Liver (tissue), 9 donors: ENCODE measurements around the gene ANKRD13A. TPM values are rescaled to one million over a fixed set of nuclear protein-coding genes. Genes with fewer than 3 reads are reported as not detected.

Source experiments
- DNase-seq: peaks from one replicate; pipeline ENCODE4 v3.0.0-alpha.2; 2017; ENCODE audit warnings: low spot score
- H3K27ac ChIP-seq, 2 donors: one replicate each; pipeline ENCODE4 v1.7.0; 2013; ENCODE audit warnings: inconsistent platforms in 2 of 2, low read length in 2 of 2, control low read depth in 1 of 2, low read depth in 1 of 2, mild to moderate bottlenecking in 1 of 2
- H3K27me3 ChIP-seq, 4 donors: one replicate each; pipeline versions ENCODE4 v1.6.1 to v1.7.0; 2013; ENCODE audit warnings: low read length in 3 of 4, inconsistent platforms in 1 of 4, mild to moderate bottlenecking in 1 of 4, moderate library complexity in 1 of 4; ENCODE audit not compliant: control insufficient read depth in 4 of 4, insufficient read depth in 4 of 4
- H3K36me3 ChIP-seq, 4 donors: one replicate each; pipeline versions ENCODE4 v1.6.1 to v1.7.0; 2013; ENCODE audit warnings: low read length in 3 of 4, mild to moderate bottlenecking in 3 of 4, low read depth in 1 of 4, moderate library complexity in 1 of 4; ENCODE audit not compliant: control insufficient read depth in 4 of 4, insufficient read depth in 3 of 4
- H3K4me1 ChIP-seq, 4 donors: one replicate each; pipeline versions ENCODE4 v1.6.1 to v1.7.0; 2013; ENCODE audit warnings: low read length in 3 of 4, mild to moderate bottlenecking in 3 of 4, moderate library complexity in 1 of 4; ENCODE audit not compliant: control insufficient read depth in 4 of 4, insufficient read depth in 4 of 4
- H3K4me3 ChIP-seq, 3 donors: one replicate each; pipeline versions ENCODE4 v1.6.1 to v1.7.0; 2013; ENCODE audit warnings: low read length in 3 of 3, control low read depth in 1 of 3, low read depth in 1 of 3, mild to moderate bottlenecking in 1 of 3
- H3K9ac ChIP-seq, 2 donors: one replicate each; pipeline ENCODE4 v1.7.0; 2013; ENCODE audit warnings: low read length in 2 of 2, mild to moderate bottlenecking in 2 of 2, moderate library complexity in 2 of 2, control low read depth in 1 of 2, low read depth in 1 of 2
- H3K9me3 ChIP-seq, 4 donors: one replicate each; pipeline versions ENCODE4 v1.6.1 to v1.7.0; 2013; ENCODE audit warnings: low read length in 3 of 4; ENCODE audit not compliant: control insufficient read depth in 4 of 4
- EGR1 ChIP-seq, 2 donors: IDR thresholded peaks; 2 replicates each; pipeline ENCODE4 v1.6.1; 2016 to 2018; ENCODE audit warnings: antibody characterized with exemption in 2 of 2, low read depth in 2 of 2
- FOXA1 ChIP-seq: IDR thresholded peaks from 2 replicates; pipeline ENCODE4 v1.6.1; 2016; ENCODE audit warnings: antibody characterized with exemption
- FOXA2 ChIP-seq: IDR thresholded peaks from 2 replicates; pipeline ENCODE4 v1.6.1; 2016; ENCODE audit warnings: antibody characterized with exemption
- GABPA ChIP-seq, 2 donors: IDR thresholded peaks in 1 of 2; conservative IDR thresholded peaks in 1 of 2; 2 replicates each; pipeline ENCODE4 v1.6.1; 2016; ENCODE audit warnings: antibody characterized with exemption in 2 of 2, mild to moderate bottlenecking in 1 of 2, moderate library complexity in 1 of 2
- HNF4A ChIP-seq, 2 donors: conservative IDR thresholded peaks; 2 replicates each; pipeline ENCODE4 v1.6.1; 2016; ENCODE audit warnings: antibody characterized with exemption in 2 of 2, mild to moderate bottlenecking in 2 of 2
- HNF4G ChIP-seq: IDR thresholded peaks from 2 replicates; pipeline ENCODE4 v1.6.1; 2016; ENCODE audit warnings: antibody characterized with exemption
- JUND ChIP-seq, 2 donors: IDR thresholded peaks; 2 replicates each; pipeline ENCODE4 v1.6.1; 2016; ENCODE audit warnings: antibody characterized with exemption in 2 of 2
- NR2F2 ChIP-seq: IDR thresholded peaks from 2 replicates; pipeline ENCODE4 v1.6.1; 2016; ENCODE audit warnings: antibody characterized with exemption
- RAD21 ChIP-seq, 2 donors: IDR thresholded peaks; 2 replicates each; pipeline ENCODE4 v1.6.1; 2016; ENCODE audit warnings: antibody characterized with exemption in 2 of 2, mild to moderate bottlenecking in 2 of 2
- RXRA ChIP-seq, 2 donors: IDR thresholded peaks; 2 replicates each; pipeline ENCODE4 v1.6.1; 2017 to 2018; ENCODE audit warnings: antibody characterized with exemption in 2 of 2, mild to moderate bottlenecking in 1 of 2
- SP1 ChIP-seq: IDR thresholded peaks from 2 replicates; pipeline ENCODE4 v1.6.1; 2018; ENCODE audit warnings: antibody characterized with exemption, mild to moderate bottlenecking
- YY1 ChIP-seq: IDR thresholded peaks from 2 replicates; pipeline ENCODE4 v1.6.1; 2016; ENCODE audit warnings: antibody characterized with exemption, mild to moderate bottlenecking
- WGBS: extraction: QIAGEN DNeasy Blood & Tissue Kit; methylation state at CpG from one replicate; pipeline ENCODE4 v1.1.7; 2013; 5-methylcytosine and 5-hydroxymethylcytosine counted together
- polyA plus RNA-seq, 2 donors: library from polyadenylated mRNA; stranded (reverse) in 1 of 2; unstranded in 1 of 2; fragments of 200-250 nt in 1 of 2; fragments of >200 nt in 1 of 2; fragmentation: Nextera tagmentation in 1 of 2; extraction: Ambion mirVana in 1 of 2; gene quantifications; one replicate each; pipeline versions ENCODE4 v1.2.1 to v1.2.3, GENCODE V29; 2013 to 2015
- total RNA-seq, 2 donors: library from RNA; depleted of rRNA; stranded (reverse); fragments of >200 nt; gene quantifications; one replicate each; pipeline ENCODE4 v1.2.3, GENCODE V29; 2014
- TF ChIP-seq, protein P1 (sequence below): IDR thresholded peaks from 2 replicates; pipeline ENCODE4 v1.6.1; 2016; ENCODE audit warnings: antibody characterized with exemption
- TF ChIP-seq, protein P2 (sequence below): IDR thresholded peaks from 2 replicates; pipeline ENCODE4 v1.6.1; 2016; ENCODE audit warnings: antibody characterized with exemption
- TF ChIP-seq, protein P3 (sequence below): fragments of 150-350 bp; IDR thresholded peaks from 2 replicates; pipeline ENCODE4 v1.5.1; 2017; ENCODE audit warnings: improper control_type of control experiment, low read depth, low read length; ENCODE audit not compliant: missing input control
- TF ChIP-seq, protein P4 (sequence below): IDR thresholded peaks from 2 replicates; pipeline ENCODE4 v1.6.1; 2016; ENCODE audit warnings: antibody characterized with exemption, mild to moderate bottlenecking
- donor health status: healthy.
- donor health status: healthy.
- donor health status: healthy.
- donor health status: healthy.
- donor health status: healthy.

Gene ANKRD13A
- total and polyA plus RNA-seq, 4 donors, result 7.0 to 40.5 (median 18.8) TPM

DNA sequence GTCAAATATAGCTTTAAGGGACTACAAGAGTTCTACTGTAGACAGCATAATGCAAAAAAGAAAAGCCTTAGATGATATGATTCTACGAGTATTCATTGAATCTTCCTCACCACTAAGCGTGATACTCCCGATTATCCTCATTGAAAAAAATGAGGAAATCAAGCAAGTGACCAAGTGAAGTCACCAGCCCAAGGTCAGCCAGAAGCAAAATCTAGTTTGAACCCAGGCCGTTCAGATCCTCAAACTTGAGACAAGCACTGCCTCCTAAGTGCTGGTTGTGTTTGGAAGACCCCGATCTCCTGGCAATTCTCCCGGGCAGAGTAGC lies 3.9 kb upstream of the ANKRD13A start:
- H3K4me3 ChIP-seq, result peak overlapping the region; percentile 86 to 94 (median 92)
- TF ChIP-seq EGR1 (IDR thresholded peaks at IDR 0.05; ENCODE audit: low read depth in 2 of 2), result no peak
- no peak for TF ChIP-seq HNF4G
- TF ChIP-seq, protein P1, sequence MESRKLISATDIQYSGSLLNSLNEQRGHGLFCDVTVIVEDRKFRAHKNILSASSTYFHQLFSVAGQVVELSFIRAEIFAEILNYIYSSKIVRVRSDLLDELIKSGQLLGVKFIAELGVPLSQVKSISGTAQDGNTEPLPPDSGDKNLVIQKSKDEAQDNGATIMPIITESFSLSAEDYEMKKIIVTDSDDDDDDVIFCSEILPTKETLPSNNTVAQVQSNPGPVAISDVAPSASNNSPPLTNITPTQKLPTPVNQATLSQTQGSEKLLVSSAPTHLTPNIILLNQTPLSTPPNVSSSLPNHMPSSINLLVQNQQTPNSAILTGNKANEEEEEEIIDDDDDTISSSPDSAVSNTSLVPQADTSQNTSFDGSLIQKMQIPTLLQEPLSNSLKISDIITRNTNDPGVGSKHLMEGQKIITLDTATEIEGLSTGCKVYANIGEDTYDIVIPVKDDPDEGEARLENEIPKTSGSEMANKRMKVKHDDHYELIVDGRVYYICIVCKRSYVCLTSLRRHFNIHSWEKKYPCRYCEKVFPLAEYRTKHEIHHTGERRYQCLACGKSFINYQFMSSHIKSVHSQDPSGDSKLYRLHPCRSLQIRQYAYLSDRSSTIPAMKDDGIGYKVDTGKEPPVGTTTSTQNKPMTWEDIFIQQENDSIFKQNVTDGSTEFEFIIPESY, result no peak
- no peak for TF ChIP-seq GABPA (IDR thresholded peaks at IDR 0.05 in 1 of 2, conservative IDR thresholded peaks at IDR 0.05 in 1 of 2)
- TF ChIP-seq RXRA (IDR thresholded peaks at IDR 0.05), result no peak
- TF ChIP-seq, protein P2, sequence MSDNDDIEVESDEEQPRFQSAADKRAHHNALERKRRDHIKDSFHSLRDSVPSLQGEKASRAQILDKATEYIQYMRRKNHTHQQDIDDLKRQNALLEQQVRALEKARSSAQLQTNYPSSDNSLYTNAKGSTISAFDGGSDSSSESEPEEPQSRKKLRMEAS, result no peak
- no peak for TF ChIP-seq SP1
- no peak for TF ChIP-seq FOXA2
- TF ChIP-seq YY1, result no peak
- TF ChIP-seq JUND (IDR thresholded peaks at IDR 0.05), result no peak
- TF ChIP-seq, protein P3, sequence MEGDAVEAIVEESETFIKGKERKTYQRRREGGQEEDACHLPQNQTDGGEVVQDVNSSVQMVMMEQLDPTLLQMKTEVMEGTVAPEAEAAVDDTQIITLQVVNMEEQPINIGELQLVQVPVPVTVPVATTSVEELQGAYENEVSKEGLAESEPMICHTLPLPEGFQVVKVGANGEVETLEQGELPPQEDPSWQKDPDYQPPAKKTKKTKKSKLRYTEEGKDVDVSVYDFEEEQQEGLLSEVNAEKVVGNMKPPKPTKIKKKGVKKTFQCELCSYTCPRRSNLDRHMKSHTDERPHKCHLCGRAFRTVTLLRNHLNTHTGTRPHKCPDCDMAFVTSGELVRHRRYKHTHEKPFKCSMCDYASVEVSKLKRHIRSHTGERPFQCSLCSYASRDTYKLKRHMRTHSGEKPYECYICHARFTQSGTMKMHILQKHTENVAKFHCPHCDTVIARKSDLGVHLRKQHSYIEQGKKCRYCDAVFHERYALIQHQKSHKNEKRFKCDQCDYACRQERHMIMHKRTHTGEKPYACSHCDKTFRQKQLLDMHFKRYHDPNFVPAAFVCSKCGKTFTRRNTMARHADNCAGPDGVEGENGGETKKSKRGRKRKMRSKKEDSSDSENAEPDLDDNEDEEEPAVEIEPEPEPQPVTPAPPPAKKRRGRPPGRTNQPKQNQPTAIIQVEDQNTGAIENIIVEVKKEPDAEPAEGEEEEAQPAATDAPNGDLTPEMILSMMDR, result no peak
- TF ChIP-seq, protein P4, sequence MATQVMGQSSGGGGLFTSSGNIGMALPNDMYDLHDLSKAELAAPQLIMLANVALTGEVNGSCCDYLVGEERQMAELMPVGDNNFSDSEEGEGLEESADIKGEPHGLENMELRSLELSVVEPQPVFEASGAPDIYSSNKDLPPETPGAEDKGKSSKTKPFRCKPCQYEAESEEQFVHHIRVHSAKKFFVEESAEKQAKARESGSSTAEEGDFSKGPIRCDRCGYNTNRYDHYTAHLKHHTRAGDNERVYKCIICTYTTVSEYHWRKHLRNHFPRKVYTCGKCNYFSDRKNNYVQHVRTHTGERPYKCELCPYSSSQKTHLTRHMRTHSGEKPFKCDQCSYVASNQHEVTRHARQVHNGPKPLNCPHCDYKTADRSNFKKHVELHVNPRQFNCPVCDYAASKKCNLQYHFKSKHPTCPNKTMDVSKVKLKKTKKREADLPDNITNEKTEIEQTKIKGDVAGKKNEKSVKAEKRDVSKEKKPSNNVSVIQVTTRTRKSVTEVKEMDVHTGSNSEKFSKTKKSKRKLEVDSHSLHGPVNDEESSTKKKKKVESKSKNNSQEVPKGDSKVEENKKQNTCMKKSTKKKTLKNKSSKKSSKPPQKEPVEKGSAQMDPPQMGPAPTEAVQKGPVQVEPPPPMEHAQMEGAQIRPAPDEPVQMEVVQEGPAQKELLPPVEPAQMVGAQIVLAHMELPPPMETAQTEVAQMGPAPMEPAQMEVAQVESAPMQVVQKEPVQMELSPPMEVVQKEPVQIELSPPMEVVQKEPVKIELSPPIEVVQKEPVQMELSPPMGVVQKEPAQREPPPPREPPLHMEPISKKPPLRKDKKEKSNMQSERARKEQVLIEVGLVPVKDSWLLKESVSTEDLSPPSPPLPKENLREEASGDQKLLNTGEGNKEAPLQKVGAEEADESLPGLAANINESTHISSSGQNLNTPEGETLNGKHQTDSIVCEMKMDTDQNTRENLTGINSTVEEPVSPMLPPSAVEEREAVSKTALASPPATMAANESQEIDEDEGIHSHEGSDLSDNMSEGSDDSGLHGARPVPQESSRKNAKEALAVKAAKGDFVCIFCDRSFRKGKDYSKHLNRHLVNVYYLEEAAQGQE, result no peak
- TF ChIP-seq FOXA1, result no peak
- no peak for TF ChIP-seq RAD21 (IDR thresholded peaks at IDR 0.05)
- H3K36me3 ChIP-seq, result peaks cover 0 to 9% (median 4%) of the 10 kb centered on the region in 4 donors
- peaks cover 0 to 36% (median 21%) of the 10 kb centered on the region in 4 donors for H3K4me1 ChIP-seq
- peak overlapping the region; percentile 82 to 88 for H3K27ac ChIP-seq
- peak overlapping the region; percentile 66 to 92 for H3K9ac ChIP-seq
- no peaks in the 10 kb centered on the region for H3K27me3 ChIP-seq
- no peaks in the 10 kb centered on the region for H3K9me3 ChIP-seq
- no peak for DNase-seq
- WGBS, result 5% methylated on average over 6 of the region's 6 CpGs

DNA sequence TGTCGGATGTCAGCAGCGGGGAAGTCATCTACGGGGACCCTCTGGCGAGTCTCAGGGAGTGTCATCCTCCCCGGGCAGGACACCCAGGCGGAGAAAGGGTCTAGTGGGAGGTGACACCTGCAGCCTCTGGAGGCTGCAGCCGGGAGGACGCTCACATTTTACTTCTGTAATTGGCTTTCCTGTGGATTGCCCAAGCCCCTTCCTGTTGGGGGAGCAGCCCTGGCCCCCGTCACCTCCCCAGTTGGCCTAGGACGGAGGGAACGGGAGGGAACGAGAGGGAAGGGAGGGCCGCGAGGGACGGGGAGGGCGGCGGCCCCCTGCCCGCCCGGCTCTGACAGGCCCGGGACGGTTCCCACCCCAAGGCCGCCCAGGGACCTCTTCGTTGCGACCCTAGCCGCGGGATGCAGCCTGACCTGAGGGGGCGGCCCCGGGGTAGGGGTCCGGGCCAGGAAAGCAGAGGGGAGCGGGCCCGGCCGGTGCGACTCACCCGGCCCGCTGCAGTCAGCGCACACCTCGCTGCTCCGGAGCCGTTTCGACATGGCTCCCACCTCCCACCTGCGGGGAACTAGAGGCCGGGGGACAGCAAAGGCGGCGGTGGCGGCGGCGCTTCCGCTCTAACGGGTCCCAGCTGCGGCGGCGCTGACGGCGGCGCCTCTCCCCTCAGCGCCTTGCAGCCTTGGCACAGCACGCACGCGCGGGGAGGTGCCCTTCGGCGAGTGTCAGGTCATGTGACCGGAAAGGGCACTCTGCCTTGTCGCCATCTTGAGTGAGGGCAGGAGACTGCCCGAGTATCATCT lies 3.3 kb upstream of the ANKRD13A start, which contains the start of gene GIT2:
Gene GIT2, minus strand, starts transcription at position 683 of the 797 bp plus-strand sequence. Its CDS starts 144 bp downstream, at position 539.
- Histone ChIP-seq H3K9ac (peak within 1 kb of the TSS; percentile 66 to 92), H3K4me1 (peaks cover 0 to 38% (median 23%) of the 10 kb centered on the region in 4 donors), H3K27ac (peak within 1 kb of the TSS; percentile 82 to 88), H3K4me3 (peak within 1 kb of the TSS; percentile 86 to 94 (median 92)), H3K27me3 (no peaks in the 10 kb centered on the region), H3K36me3 (peaks cover 0 to 5% (median 2%) of the 10 kb centered on the region in 4 donors), H3K9me3 (no peaks in the 10 kb centered on the region)
- WGBS, result under 1% methylated on average over 65 of the region's 65 CpGs
- DNase-seq, result peak; percentile 88
- TF ChIP-seq HNF4A (conservative IDR thresholded peaks at IDR 0.05), result peak in 1 of 2 donors; percentile 17
- TF ChIP-seq YY1, result peak; percentile 100
- TF ChIP-seq, protein P2, result no peak
- peak; percentile 46 to 85 for TF ChIP-seq GABPA (IDR thresholded peaks at IDR 0.05 in 1 of 2, conservative IDR thresholded peaks at IDR 0.05 in 1 of 2)
- peak; percentile 39 for TF ChIP-seq NR2F2
- peak; percentile 27 for TF ChIP-seq SP1
- TF ChIP-seq, protein P4, result no peak
- TF ChIP-seq RAD21 (IDR thresholded peaks at IDR 0.05), result peak in 1 of 2 donors; percentile 42
- TF ChIP-seq FOXA1, result no peak
- TF ChIP-seq, protein P1, result no peak
- no peak for TF ChIP-seq JUND (IDR thresholded peaks at IDR 0.05)
